A549 (cell line): ENCODE results near the gene IFI44L. TPM values are rescaled to one million over a fixed set of nuclear protein-coding genes. Genes with fewer than 3 reads are reported as not detected.

ENCODE experiments used
- ATAC-seq, 2 experiments: fragments of 200-7000 bp in 1 of 2; fragments of >200 bp in 1 of 2; cut with Nextera tagmentation in 1 of 2; cut with Tn5 transposase in 1 of 2; 3 replicates each; pipeline versions ENCODE4 v1.8.0 to v1.9.1; 2018 to 2020; ENCODE audit warnings: mild to moderate bottlenecking in 1 of 2, moderate library complexity in 1 of 2
- CTCF ChIA-PET: fragments of 300-600 bp; sonication (Branson Sonifier 250); formaldehyde crosslinking; extraction: SDS; loops from one replicate; lab custom pipeline; 2021; ENCODE audit warnings: antibody characterized with exemption, inconsistent platforms; lab: Yijun Ruan, JAX
- POLR2A ChIA-PET: fragments of 350-600 bp; formaldehyde crosslinking; extraction: SDS; loops from one replicate; lab custom pipeline; 2021; ENCODE audit warnings: antibody characterized with exemption, inconsistent platforms; lab: Yijun Ruan, JAX
- DNase-seq, 2 experiments: peaks; one replicate each; pipeline versions ENCODE4 v3.0.0 to v3.0.0-alpha.2; 2011 to 2016; ENCODE audit warnings: low read depth in 1 of 2, low spot score in 1 of 2
- FAIRE-seq: peaks from 2 replicates; lab custom pipeline; 2011; peaks lifted over from hg19 to GRCh38; lab: Jason Lieb, UNC
- H3K27ac ChIP-seq, 2 experiments: fragments of >200 bp; sonication (Bioruptor Twin); formaldehyde crosslinking; 3 replicates each; pipeline ENCODE4 v1.5.1; 2016 to 2017
- H3K4me1 ChIP-seq: fragments of >200 bp; sonication (Bioruptor Twin); formaldehyde crosslinking; 3 replicates; pipeline ENCODE4 v1.6.1; 2016
- H3K4me2 ChIP-seq: fragments of >200 bp; sonication (Bioruptor Twin); formaldehyde crosslinking; 3 replicates; pipeline ENCODE4 v1.6.1; 2016
- H3K4me3 ChIP-seq: fragments of >200 bp; sonication (Bioruptor Twin); formaldehyde crosslinking; 3 replicates; pipeline ENCODE4 v1.5.1; 2016
- H3K9me3 ChIP-seq: fragments of >200 bp; sonication (Bioruptor Twin); formaldehyde crosslinking; 3 replicates; pipeline ENCODE4 v1.6.1; 2016
- BHLHE40 ChIP-seq: IDR thresholded peaks from 2 replicates; pipeline ENCODE4 v1.6.1; 2012; ENCODE audit warnings: low read depth, low read length, inconsistent platforms
- CBX2 ChIP-seq: fragments of 200-600 bp; sonication (generic); IDR thresholded peaks from 2 replicates; pipeline ENCODE4 v1.6.1; 2016; ENCODE audit warnings: low read depth, mild to moderate bottlenecking, borderline replicate concordance
- CBX8 ChIP-seq: fragments of 200-600 bp; sonication (generic); IDR thresholded peaks from 2 replicates; pipeline ENCODE4 v1.6.1; 2016
- CHD4 ChIP-seq: fragments of 200-600 bp; sonication (generic); IDR thresholded peaks from 2 replicates; pipeline ENCODE4 v1.6.1; 2016; ENCODE audit warnings: antibody characterized with exemption, mild to moderate bottlenecking, borderline replicate concordance
- EHF ChIP-seq: fragments of 250-450 bp; sonication (Bioruptor Pico); IDR thresholded peaks from 2 replicates; pipeline ENCODE4 v1.5.0; 2020; ENCODE audit warnings: mild to moderate bottlenecking
- FOSB ChIP-seq: fragments of 250-450 bp; sonication (Bioruptor Pico); IDR thresholded peaks from 2 replicates; pipeline ENCODE4 v1.5.0; 2020; ENCODE audit warnings: mild to moderate bottlenecking, moderate library complexity
- FOSL2 ChIP-seq, 2 experiments: fragments of 450-650 bp in 1 of 2; fragments of >200 bp in 1 of 2; sonication (Bioruptor Twin) in 1 of 2; formaldehyde crosslinking; IDR thresholded peaks; 2 replicates each; pipeline versions ENCODE4 v1.5.0 to v1.6.1; 2016 to 2020; ENCODE audit warnings: mild to moderate bottlenecking in 1 of 2, moderate library complexity in 1 of 2
- FOXS1 ChIP-seq: fragments of 250-450 bp; sonication (Bioruptor Pico); IDR thresholded peaks from 2 replicates; pipeline ENCODE4 v1.5.0; 2020; ENCODE audit warnings: mild to moderate bottlenecking, moderate library complexity
- HOXB5 ChIP-seq: fragments of 250-450 bp; sonication (Bioruptor Pico); IDR thresholded peaks from 2 replicates; pipeline ENCODE4 v1.5.0; 2020; ENCODE audit warnings: mild to moderate bottlenecking, moderate library complexity
- KDM5A ChIP-seq: fragments of 200-600 bp; sonication (generic); IDR thresholded peaks from 2 replicates; pipeline ENCODE4 v1.6.1; 2016; ENCODE audit warnings: antibody characterized with exemption, mild to moderate bottlenecking
- MAFK ChIP-seq: fragments of 450-650 bp; IDR thresholded peaks from 2 replicates; pipeline ENCODE4 v1.6.1; 2014; ENCODE audit not compliant: partially characterized antibody
- MYC ChIP-seq: IDR thresholded peaks from 2 replicates; pipeline ENCODE4 v1.6.1; 2012; ENCODE audit warnings: mild to moderate bottlenecking, inconsistent platforms, low read length, improper control_type of control experiment, borderline replicate concordance
- PHF8 ChIP-seq: fragments of 200-600 bp; sonication (generic); IDR thresholded peaks from 2 replicates; pipeline ENCODE4 v1.6.1; 2016; ENCODE audit warnings: low read depth, mild to moderate bottlenecking, antibody characterized with exemption, moderate library complexity, borderline replicate concordance
- RARB ChIP-seq: fragments of 250-450 bp; sonication (Bioruptor Pico); IDR thresholded peaks from 2 replicates; pipeline ENCODE4 v1.8.0; 2021; ENCODE audit warnings: mild to moderate bottlenecking, moderate library complexity
- RCOR1 ChIP-seq: fragments of 150-350 bp; IDR thresholded peaks from 2 replicates; pipeline ENCODE4 v1.6.1; 2014; ENCODE audit warnings: antibody characterized with exemption, low read length, low read depth
- RFX5 ChIP-seq: fragments of 450-650 bp; IDR thresholded peaks from 2 replicates; pipeline ENCODE4 v1.7.1; 2014; ENCODE audit warnings: antibody characterized with exemption, mild to moderate bottlenecking, moderate library complexity
- SREBF2 ChIP-seq: fragments of 450-650 bp; IDR thresholded peaks from 2 replicates; pipeline ENCODE4 v1.6.1; 2014; ENCODE audit warnings: mild to moderate bottlenecking, moderate library complexity
- TP53 ChIP-seq: fragments of 250-450 bp; sonication (Bioruptor Pico); IDR thresholded peaks from 2 replicates; pipeline ENCODE4 v1.5.0; 2021; ENCODE audit warnings: mild to moderate bottlenecking, moderate library complexity
- ZNF302 ChIP-seq: fragments of 250-450 bp; sonication (Bioruptor Pico); IDR thresholded peaks from 2 replicates; pipeline ENCODE4 v1.9.0; 2021; ENCODE audit warnings: inconsistent platforms, mild to moderate bottlenecking, moderate library complexity
- ZSCAN20 ChIP-seq: fragments of 250-450 bp; sonication (Bioruptor Pico); IDR thresholded peaks from 2 replicates; pipeline ENCODE4 v1.8.0; 2022; ENCODE audit warnings: mild to moderate bottlenecking, moderate library complexity
- WGBS: methylation state at CpG from one replicate; pipeline ENCODE4 v1.1.6; 2017; ENCODE audit errors: missing lambda C conversion rate; 5-methylcytosine and 5-hydroxymethylcytosine counted together
- polyA plus RNA-seq, 4 experiments: library from polyadenylated mRNA; depleted of rRNA in 3 of 4; stranded (reverse); fragments of >200 nt; fragmentation: RNase III in 1 of 4; extraction: RNeasy Plus Mini Kit Qiagen cat#74134 plus additional on column Dnase treatment in 1 of 4; gene quantifications; 2 replicates in 3 of 4; 3 replicates in 1 of 4; pipeline ENCODE4 v1.2.3, GENCODE V29; 2011 to 2017
- TF ChIP-seq, protein P1 (sequence below): IDR thresholded peaks from 2 replicates; pipeline ENCODE4 v1.6.1; 2012
- TF ChIP-seq, protein P2 (sequence below): IDR thresholded peaks from 2 replicates; pipeline ENCODE4 v1.6.1; 2012; ENCODE audit warnings: low read depth, borderline replicate concordance
- TF ChIP-seq, protein P3 (sequence below): IDR thresholded peaks from 2 replicates; pipeline ENCODE4 v1.6.1; 2012
- TF ChIP-seq, protein P4 (sequence below): fragments of 150-350 bp; IDR thresholded peaks from 2 replicates; pipeline ENCODE4 v1.6.1; 2014; ENCODE audit warnings: low read depth, mild to moderate bottlenecking, low read length

Gene IFI44L
- polyA plus RNA-seq, 2 of the 4 experiments (the other 2 are of a cell fraction) = 0.05 TPM; not detected in 1

DNA sequence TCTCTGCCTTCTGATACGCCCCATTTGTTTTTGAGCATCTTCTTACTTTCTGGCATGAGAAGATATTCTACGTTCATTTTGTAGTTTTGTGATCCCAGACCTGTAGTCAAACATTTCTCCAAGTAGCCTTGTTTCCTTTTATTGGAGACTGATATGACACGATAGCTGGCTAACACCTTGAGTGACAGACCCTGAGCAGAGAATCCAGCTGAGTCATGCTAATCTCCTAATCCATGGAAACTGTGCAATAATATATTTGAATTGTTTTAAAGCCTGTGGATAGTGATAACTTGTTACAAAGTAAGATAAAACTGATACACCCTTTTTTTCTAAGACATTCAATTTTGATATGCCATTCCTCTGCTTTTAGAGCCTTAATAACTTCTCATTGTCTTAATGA is 1.2 kb upstream of the IFI44L start:
- peak overlapping the region in 1 of 2 experiments; percentile 25; a peak in 3 of 6 replicates for H3K27ac ChIP-seq
- H3K4me2 ChIP-seq = no peak overlapping the region; the same call in 2 of the 3 replicates
- TF ChIP-seq RCOR1 (no peak), MAFK (peak; percentile 64)
- TF ChIP-seq, protein P1, sequence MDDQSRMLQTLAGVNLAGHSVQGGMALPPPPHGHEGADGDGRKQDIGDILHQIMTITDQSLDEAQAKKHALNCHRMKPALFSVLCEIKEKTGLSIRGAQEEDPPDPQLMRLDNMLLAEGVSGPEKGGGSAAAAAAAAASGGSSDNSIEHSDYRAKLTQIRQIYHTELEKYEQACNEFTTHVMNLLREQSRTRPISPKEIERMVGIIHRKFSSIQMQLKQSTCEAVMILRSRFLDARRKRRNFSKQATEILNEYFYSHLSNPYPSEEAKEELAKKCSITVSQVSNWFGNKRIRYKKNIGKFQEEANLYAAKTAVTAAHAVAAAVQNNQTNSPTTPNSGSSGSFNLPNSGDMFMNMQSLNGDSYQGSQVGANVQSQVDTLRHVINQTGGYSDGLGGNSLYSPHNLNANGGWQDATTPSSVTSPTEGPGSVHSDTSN = no peak
- TF ChIP-seq, all 56 proteins: peak for 1
- Histone ChIP-seq H3K4me1 (peaks cover 3% of the 10 kb centered on the region; the same call in 1 of the 3 replicates), H3K4me3 (no peak overlapping the region), H3K9me3 (no peaks in the 10 kb centered on the region)
- ChIA-PET CTCF (interaction anchor here (1.4 kb wide), 1 partner anchor 57 kb away, joined by 5 read pairs; no protein-coding TSS in a partner anchor), POLR2A (no interaction called here)
- ATAC-seq (no peak), DNase-seq (no peak), FAIRE-seq (no peak)
- WGBS = 48% methylated on average over 3 of the region's 3 CpGs

DNA sequence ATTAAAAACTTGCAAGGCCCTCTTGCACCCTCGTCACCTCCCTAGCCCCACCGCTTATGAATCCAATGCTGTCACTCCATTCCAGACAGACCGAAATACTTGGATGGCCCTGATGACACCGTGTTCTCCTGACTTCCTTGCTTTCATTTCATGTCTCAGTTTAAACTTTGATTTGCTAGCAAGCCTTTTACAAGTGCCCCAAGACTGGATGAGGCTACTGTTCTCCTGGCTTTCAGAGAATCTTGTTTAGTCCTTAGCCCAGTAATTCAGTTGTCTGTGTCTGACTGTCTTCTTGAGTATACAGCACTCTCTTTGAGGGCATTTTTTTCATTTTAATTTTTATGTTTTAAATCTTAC is 824 bp upstream of the IFI44L start:
- POLR2A ChIA-PET = no interaction called here
- CTCF ChIA-PET = interaction anchor here (1.4 kb wide), 1 partner anchor 56 kb away, joined by 5 read pairs; no protein-coding TSS in a partner anchor
- no peak for TF ChIP-seq MYC
- FAIRE-seq (no peak), DNase-seq (no peak), ATAC-seq (peak; percentile 30 to 36; a peak in 4 of 6 replicates)
- no peaks in the 10 kb centered on the region for H3K9me3 ChIP-seq
- H3K27ac ChIP-seq = peak overlapping the region in 1 of 2 experiments; percentile 25; a peak in 3 of 6 replicates
- 75% methylated on average over 4 of the region's 4 CpGs for WGBS
- peak overlapping the region; percentile 65 for H3K4me2 ChIP-seq
- no peak overlapping the region for H3K4me3 ChIP-seq
- peaks cover 3% of the 10 kb centered on the region; the same call in 1 of the 3 replicates for H3K4me1 ChIP-seq

DNA sequence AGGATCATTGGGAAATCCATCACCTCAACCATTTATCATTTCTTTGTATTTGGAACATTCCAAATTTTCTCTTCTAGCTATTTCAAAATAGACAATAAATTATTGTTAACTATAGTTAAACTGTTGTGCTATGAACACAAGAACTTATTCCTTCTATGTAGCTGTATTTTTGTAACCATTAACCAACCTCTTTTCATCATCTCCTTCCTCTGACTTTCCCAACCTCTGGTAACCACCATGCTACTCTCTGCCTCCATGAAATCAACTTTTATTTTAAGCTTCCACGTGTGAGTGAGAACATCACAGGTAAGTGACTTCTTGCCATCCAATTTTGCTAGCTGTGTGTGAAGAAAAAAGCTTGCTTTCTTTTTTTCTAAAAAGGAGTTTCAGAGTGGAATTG is 418 bp downstream of the IFI44L start:
- Histone ChIP-seq H3K9me3 (no peaks in the 10 kb centered on the region), H3K27ac (no peak overlapping the region), H3K4me3 (no peak overlapping the region), H3K4me1 (peaks cover 3% of the 10 kb centered on the region; the same call in 1 of the 3 replicates), H3K4me2 (peak overlapping the region; percentile 65; the same call in 2 of the 3 replicates)
- ChIA-PET CTCF (interaction anchor here (0.6 kb wide), 1 partner anchor 1761 kb away, joined by 4 read pairs; no protein-coding TSS in a partner anchor), POLR2A (no interaction called here)
- ATAC-seq = no peak
- 19% methylated on average over 1 of the region's 1 CpG for WGBS
- DNase-seq = no peak
- no peak for TF ChIP-seq RFX5
- no peak for TF ChIP-seq FOSB
- no peak for TF ChIP-seq KDM5A
- no peak for FAIRE-seq

DNA sequence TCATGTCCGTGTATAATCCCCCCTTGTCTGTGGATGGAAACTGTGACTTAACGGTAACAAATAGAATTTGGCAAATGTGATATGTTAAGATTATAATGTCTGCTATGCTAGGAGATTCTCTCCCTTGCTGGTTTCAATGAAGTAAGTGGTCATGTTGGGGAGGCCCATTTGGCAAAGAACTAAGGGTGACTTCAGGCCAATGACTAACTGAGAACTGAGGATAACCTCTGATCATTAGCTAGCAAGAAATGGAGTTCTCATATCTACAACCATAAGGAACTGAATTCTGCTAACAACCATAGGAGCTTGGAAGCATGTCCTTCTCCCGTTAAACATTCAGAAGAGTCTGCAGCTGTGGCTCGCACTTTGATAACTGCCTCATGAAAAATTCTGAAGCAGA is 2.3 kb downstream of the IFI44L start:
- FAIRE-seq (no peak), ATAC-seq (no peak), DNase-seq (no peak)
- H3K4me3 ChIP-seq = no peak overlapping the region
- 92% methylated on average over 4 of the region's 4 CpGs for WGBS
- no peaks in the 10 kb centered on the region for H3K9me3 ChIP-seq
- POLR2A ChIA-PET = no interaction called here
- H3K27ac ChIP-seq = no peak overlapping the region
- TF ChIP-seq ZNF302 (CRISPR knock-in tag) (no peak), PHF8 (no peak), EHF (CRISPR knock-in tag) (no peak), CHD4 (no peak), SREBF2 (no peak), ZSCAN20 (CRISPR knock-in tag) (no peak), FOSL2 (IDR thresholded peaks at IDR 0.05) (no peak), FOSL2 (CRISPR knock-in tag; IDR thresholded peaks at IDR 0.05) (no peak), KDM5A (no peak), FOSB (no peak), CBX8 (no peak), BHLHE40 (no peak), TP53 (CRISPR knock-in tag) (no peak), HOXB5 (CRISPR knock-in tag) (no peak), RARB (CRISPR knock-in tag) (no peak), FOXS1 (CRISPR knock-in tag) (no peak), CBX2 (no peak)
- TF ChIP-seq, protein P1 = no peak
- TF ChIP-seq, protein P2, sequence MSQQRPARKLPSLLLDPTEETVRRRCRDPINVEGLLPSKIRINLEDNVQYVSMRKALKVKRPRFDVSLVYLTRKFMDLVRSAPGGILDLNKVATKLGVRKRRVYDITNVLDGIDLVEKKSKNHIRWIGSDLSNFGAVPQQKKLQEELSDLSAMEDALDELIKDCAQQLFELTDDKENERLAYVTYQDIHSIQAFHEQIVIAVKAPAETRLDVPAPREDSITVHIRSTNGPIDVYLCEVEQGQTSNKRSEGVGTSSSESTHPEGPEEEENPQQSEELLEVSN = no peak
- TF ChIP-seq, protein P3, sequence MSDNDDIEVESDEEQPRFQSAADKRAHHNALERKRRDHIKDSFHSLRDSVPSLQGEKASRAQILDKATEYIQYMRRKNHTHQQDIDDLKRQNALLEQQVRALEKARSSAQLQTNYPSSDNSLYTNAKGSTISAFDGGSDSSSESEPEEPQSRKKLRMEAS = no peak
- TF ChIP-seq, protein P4, sequence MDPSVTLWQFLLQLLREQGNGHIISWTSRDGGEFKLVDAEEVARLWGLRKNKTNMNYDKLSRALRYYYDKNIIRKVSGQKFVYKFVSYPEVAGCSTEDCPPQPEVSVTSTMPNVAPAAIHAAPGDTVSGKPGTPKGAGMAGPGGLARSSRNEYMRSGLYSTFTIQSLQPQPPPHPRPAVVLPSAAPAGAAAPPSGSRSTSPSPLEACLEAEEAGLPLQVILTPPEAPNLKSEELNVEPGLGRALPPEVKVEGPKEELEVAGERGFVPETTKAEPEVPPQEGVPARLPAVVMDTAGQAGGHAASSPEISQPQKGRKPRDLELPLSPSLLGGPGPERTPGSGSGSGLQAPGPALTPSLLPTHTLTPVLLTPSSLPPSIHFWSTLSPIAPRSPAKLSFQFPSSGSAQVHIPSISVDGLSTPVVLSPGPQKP = no peak
- peaks cover 3% of the 10 kb centered on the region; the same call in 1 of the 3 replicates for H3K4me1 ChIP-seq
- CTCF ChIA-PET = interaction anchor here (1.2 kb wide), 1 partner anchor 15 kb away, joined by 3 read pairs; no protein-coding TSS in a partner anchor
- no peak overlapping the region for H3K4me2 ChIP-seq
